T-cell (primary cell): ENCODE measurements around the gene PERM1. TPM values are rescaled to one million over a fixed set of nuclear protein-coding genes. Genes with fewer than 3 reads are reported as not detected.

Experiments
- ATAC-seq, 4 experiments: fragments of 200-7000 bp in 3 of 4; fragments of 150-1000 bp in 1 of 4; cut with Tn5 transposase; replicated peaks in 1 of 4; 1 replicate in 3 of 4; 2 replicates in 1 of 4; pipeline ENCODE4 v1.10.0; 2021; ENCODE audit warnings: moderate library complexity in 3 of 4, mild to moderate bottlenecking in 2 of 4, moderate number of reproducible peaks in 1 of 4
- CTCF ChIA-PET, 2 donors: fragments of 300-600 bp; sonication (Branson Sonifier 250); formaldehyde crosslinking; loops; one replicate each; lab custom pipeline; 2022; ENCODE audit warnings: antibody characterized with exemption in 2 of 2; lab: Charles Lee
- POLR2A ChIA-PET, 2 donors: fragments of 300-600 bp; sonication (Branson Sonifier 250); formaldehyde crosslinking; loops; one replicate each; lab custom pipeline; 2022; ENCODE audit warnings: antibody characterized with exemption in 2 of 2; lab: Charles Lee
- DNase-seq, 35 experiments: peaks; one replicate each; pipeline versions ENCODE4 v3.0.0 to v3.0.0-alpha.2; 2013 to 2023
- H3K27ac ChIP-seq: one replicate; pipeline ENCODE4 v1.5.1; 2013; ENCODE audit warnings: low read length
- H3K27me3 ChIP-seq, 2 experiments: replicated peaks in 1 of 2; 1 replicate in 1 of 2; 2 replicates in 1 of 2; pipeline versions ENCODE4 v1.6.1 to v1.7.0; 2013; ENCODE audit warnings: low read length in 1 of 2, mixed read lengths in 1 of 2; ENCODE audit not compliant: control insufficient read depth in 2 of 2, insufficient read depth in 2 of 2; ENCODE audit errors: extremely low read depth in 1 of 2
- H3K36me3 ChIP-seq, 2 donors: 1 replicate in 1 of 2; 2 replicates in 1 of 2; pipeline versions ENCODE4 v1.6.1 to v1.7.0; 2013; ENCODE audit warnings: low read length in 1 of 2; ENCODE audit not compliant: control insufficient read depth in 2 of 2, insufficient read depth in 1 of 2; ENCODE audit errors: extremely low read depth in 1 of 2
- H3K4me1 ChIP-seq, 2 experiments: 1 replicate in 1 of 2; 2 replicates in 1 of 2; pipeline versions ENCODE4 v1.6.1 to v1.7.0; 2013; ENCODE audit warnings: low read length in 2 of 2, mixed read lengths in 1 of 2; ENCODE audit not compliant: insufficient read depth in 2 of 2, control insufficient read depth in 1 of 2; ENCODE audit errors: extremely low read depth in 1 of 2
- H3K4me3 ChIP-seq, 2 donors: 1 replicate in 1 of 2; 2 replicates in 1 of 2; pipeline versions ENCODE4 v1.5.1 to v1.7.0; 2013; ENCODE audit warnings: mild to moderate bottlenecking in 2 of 2, low read length in 1 of 2, moderate library complexity in 1 of 2; ENCODE audit not compliant: control insufficient read depth in 1 of 2; ENCODE audit errors: extremely low read depth in 1 of 2
- H3K9me3 ChIP-seq: 2 replicates; pipeline ENCODE4 v1.7.0; 2013
- H3K27ac Mint-ChIP-seq, 2 donors: one replicate each; pipeline ENCODE4 v1.8.0; 2020 to 2021; ENCODE audit warnings: mild to moderate bottlenecking in 2 of 2, mixed read lengths in 2 of 2
- H3K27me3 Mint-ChIP-seq, 2 donors: one replicate each; pipeline ENCODE4 v1.8.0; 2021 to 2022; ENCODE audit warnings: mixed read lengths in 2 of 2
- H3K36me3 Mint-ChIP-seq: one replicate; pipeline ENCODE4 v1.8.0; 2021; ENCODE audit warnings: mixed read lengths
- H3K4me1 Mint-ChIP-seq, 3 donors: one replicate each; pipeline ENCODE4 v1.8.0; 2020 to 2022; ENCODE audit warnings: mixed read lengths in 3 of 3, mild to moderate bottlenecking in 1 of 3
- H3K4me3 Mint-ChIP-seq, 3 donors: one replicate each; pipeline ENCODE4 v1.8.0; 2020 to 2022; ENCODE audit warnings: mild to moderate bottlenecking in 3 of 3, mixed read lengths in 3 of 3, moderate library complexity in 3 of 3
- H3K9me3 Mint-ChIP-seq, 3 donors: one replicate each; pipeline ENCODE4 v1.8.0; 2020 to 2022; ENCODE audit warnings: mixed read lengths in 3 of 3
- WGBS: methylation state at CpG from one replicate; pipeline ENCODE4 v1.1.5; 2013; ENCODE audit warnings: missing lambda C conversion rate; ENCODE audit not compliant: insufficient coverage; 5-methylcytosine and 5-hydroxymethylcytosine counted together
- total RNA-seq, 35 experiments: library from RNA in 6 of 35; stranded (reverse) in 6 of 35; fragments of 120-200 nt in 1 of 35; gene quantifications; one replicate each; pipeline versions ENCODE4 v1.2.1 to v1.2.4 and lab custom pipeline; 2013 to 2026

The PERM1 gene
- total RNA-seq, 5 donors from 2014 or later (not counting 1 experiment from before 2014, with no cell fraction given) = not detected

DNA sequence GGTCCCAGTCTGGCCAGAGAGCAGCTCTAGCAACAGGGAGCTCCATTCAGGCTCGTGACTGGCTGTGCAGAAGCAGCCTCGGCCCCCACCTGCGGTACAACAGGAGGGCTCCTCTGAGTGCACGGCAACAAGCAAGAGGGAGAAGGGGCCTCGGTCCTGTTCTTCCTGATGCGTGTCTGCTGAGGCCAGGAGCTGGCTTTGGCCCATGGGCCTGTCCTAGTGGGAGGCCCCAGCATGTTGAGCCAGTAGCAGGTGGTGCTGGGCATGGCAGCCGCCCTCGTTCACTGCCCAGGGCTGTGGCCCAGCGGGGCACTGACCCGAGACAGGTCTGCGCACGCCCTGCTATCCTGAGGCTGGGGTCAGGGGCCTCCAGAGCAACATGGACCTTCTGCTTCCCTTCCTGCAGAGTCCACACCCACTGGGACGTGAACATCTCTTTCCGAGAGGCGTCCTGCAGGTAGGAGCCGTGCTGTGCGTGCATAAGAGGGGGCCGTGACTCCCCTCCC, 51.2 kb downstream of the PERM1 start:
- WGBS = 77% methylated on average over 18 of the region's 18 CpGs
- Mint-ChIP-seq H3K27ac (no peak overlapping the region), H3K9me3 (no peaks in the 10 kb centered on the region), H3K36me3 (no peaks in the 10 kb centered on the region), H3K27me3 (peaks cover 21 to 48% of the 10 kb centered on the region in 2 donors), H3K4me3 (no peak overlapping the region), H3K4me1 (peaks cover 5 to 10% (median 10%) of the 10 kb centered on the region in 3 donors)
- Histone ChIP-seq H3K36me3 (no peaks in the 10 kb centered on the region), H3K9me3 (no peaks in the 10 kb centered on the region), H3K27me3 (peaks cover 4 to 70% of the 10 kb centered on the region in 2 experiments), H3K4me3 (no peak overlapping the region), H3K4me1 (peaks cover 0 to 14% of the 10 kb centered on the region in 2 experiments), H3K27ac (no peak overlapping the region)
- ChIA-PET CTCF (no interaction called here), POLR2A (no interaction called here)
- no peak for DNase-seq
- ATAC-seq = no peak

DNA sequence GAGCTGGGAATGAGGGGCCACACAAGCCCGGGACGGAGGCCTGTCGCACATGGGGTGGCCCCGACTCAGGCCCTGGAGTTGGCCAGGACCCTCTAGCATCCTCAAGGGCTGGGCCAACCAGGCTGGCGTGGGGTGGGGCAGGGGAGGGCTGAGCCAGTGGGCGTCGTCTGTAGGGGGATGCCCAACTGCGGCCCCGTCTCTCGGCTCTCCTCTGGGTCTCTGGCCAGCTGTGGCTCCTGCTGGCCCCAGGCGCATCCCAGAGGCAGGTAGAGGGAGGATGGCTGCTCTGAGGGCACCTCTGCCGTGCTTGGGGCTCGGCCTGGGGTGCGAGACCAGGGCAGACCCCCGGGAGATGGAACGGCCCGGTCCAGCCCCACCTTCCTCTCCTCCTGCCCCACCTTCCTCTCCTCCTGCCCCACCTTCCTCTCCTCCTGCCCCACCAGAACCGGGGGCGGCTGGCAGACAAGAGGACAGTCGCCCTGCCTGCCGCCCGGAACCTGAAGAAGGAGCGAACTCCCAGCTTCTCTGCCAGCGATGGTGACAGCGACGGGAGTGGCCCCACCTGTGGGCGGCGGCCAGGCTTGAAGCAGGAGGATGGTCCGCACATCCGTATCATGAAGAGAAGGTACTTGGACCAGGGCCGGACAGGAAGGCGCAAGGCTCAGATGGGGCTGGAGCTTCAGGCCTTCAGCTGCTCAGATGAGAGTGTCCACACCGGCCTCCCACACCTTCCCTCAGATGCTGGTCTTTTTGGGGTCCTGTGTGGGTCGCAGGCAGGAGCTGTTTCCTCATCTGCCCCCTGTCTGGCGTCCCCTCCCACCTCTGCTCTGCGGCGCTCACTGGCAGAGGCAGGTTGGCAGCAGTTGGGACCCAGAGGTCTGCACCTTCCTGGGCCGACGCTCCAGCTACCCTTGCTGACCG, 51.9 kb downstream of the PERM1 start:
- ATAC-seq = no peak
- H3K9me3 Mint-ChIP-seq = no peaks in the 10 kb centered on the region

DNA sequence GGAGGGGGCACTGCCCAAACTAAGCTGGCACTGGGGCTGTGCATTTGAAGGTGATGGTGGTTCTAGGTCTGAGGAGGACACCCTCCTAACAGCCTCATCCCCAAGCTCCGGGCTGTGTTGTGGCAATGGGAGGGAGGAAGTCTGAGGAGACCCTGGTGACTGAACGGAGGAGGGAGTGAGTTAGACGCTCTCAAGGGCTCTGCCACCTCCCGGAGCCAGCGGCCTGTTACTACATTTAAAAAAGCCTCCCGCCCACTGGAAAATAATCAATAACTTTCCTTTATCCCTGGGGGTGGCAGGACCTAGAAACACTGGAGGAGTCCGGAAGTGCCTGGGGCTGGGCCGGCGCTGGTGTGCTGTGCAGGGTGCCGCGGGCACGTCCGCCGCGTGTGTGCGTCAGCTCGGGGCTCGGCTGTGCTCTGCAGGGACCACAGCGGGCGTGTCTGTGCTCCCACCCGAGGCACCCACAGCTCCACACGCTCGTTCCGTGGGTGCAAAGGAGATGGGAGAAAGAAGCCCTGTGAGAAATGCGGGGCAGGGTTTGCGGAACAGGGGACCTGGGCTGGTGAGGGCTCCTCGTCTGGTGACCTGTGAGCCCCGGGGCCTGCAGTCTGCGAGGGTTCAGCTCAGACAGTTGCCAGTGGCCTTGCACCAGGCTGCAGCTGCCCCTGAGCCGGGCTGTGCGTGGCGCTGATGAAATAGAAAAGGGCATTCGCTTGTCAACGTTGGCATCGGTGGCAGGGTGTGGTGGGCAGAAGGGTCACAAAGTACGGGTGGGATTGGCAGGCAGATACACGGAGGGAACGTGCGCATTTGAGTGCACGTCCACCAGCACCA, 52.9 kb downstream of the PERM1 start:
- no peaks in the 10 kb centered on the region for H3K9me3 Mint-ChIP-seq
- H3K4me1 Mint-ChIP-seq = peaks cover 5 to 8% (median 7%) of the 10 kb centered on the region in 3 donors
- Histone ChIP-seq H3K27me3 (peaks cover 4 to 70% of the 10 kb centered on the region in 2 experiments), H3K27ac (no peak overlapping the region), H3K36me3 (no peaks in the 10 kb centered on the region), H3K4me1 (peaks cover 0 to 14% of the 10 kb centered on the region in 2 experiments), H3K9me3 (no peaks in the 10 kb centered on the region), H3K4me3 (no peak overlapping the region)
- H3K27me3 Mint-ChIP-seq = peaks cover 12 to 40% of the 10 kb centered on the region in 2 donors
- no peak overlapping the region for H3K4me3 Mint-ChIP-seq
- H3K36me3 Mint-ChIP-seq = no peaks in the 10 kb centered on the region
- ATAC-seq (no peak), DNase-seq (no peak)
- CTCF ChIA-PET = interaction anchor here in 1 of 2 donors (0.5 kb wide), 1 partner anchor 25 kb away, joined by 3 read pairs; no protein-coding TSS in a partner anchor
- POLR2A ChIA-PET = no interaction called here
- WGBS = 87% methylated on average over 32 of the region's 40 CpGs
- H3K27ac Mint-ChIP-seq = no peak overlapping the region

More for the DNA sequence above, 51.9 kb downstream of the PERM1 start:
- Histone ChIP-seq H3K4me1 (peaks cover 0 to 12% of the 10 kb centered on the region in 2 experiments), H3K36me3 (no peaks in the 10 kb centered on the region), H3K27me3 (peaks cover 4 to 67% of the 10 kb centered on the region in 2 experiments), H3K9me3 (no peaks in the 10 kb centered on the region), H3K4me3 (no peak overlapping the region), H3K27ac (no peak overlapping the region)
- CTCF ChIA-PET = interaction anchor here in 1 of 2 donors (0.5 kb wide), 1 partner anchor 26 kb away, joined by 3 read pairs; no protein-coding TSS in a partner anchor
- H3K4me1 Mint-ChIP-seq = peaks cover 5 to 10% (median 9%) of the 10 kb centered on the region in 3 donors
- 83% methylated on average over 34 of the region's 40 CpGs for WGBS
- no peaks in the 10 kb centered on the region for H3K36me3 Mint-ChIP-seq
- POLR2A ChIA-PET = no interaction called here
- peaks cover 15 to 42% of the 10 kb centered on the region in 2 donors for H3K27me3 Mint-ChIP-seq
- H3K4me3 Mint-ChIP-seq = no peak overlapping the region
- no peak overlapping the region for H3K27ac Mint-ChIP-seq
- no peak for DNase-seq

DNA sequence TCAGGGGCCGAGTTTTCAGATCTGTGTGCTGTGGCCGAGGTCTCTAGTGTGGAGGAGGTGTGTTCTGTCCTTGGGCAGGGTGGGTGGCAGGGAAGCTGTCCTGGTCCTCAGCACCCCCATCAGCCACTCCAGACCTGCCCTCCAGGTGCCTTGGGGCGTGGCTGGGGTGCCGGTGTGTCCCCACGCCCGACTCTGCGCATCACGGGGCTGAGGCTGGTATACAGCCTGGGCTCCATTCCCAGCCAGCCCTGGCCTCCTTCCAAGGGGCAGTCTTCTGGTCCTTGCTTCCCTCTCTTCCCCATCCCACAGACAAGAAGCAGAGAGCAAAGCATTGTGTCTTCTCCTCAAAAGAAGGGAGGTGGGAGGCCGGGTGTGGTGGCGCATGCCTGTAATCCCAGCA, 54.1 kb downstream of the PERM1 start:
- no peaks in the 10 kb centered on the region for H3K36me3 ChIP-seq
- no peaks in the 10 kb centered on the region for H3K36me3 Mint-ChIP-seq
- ChIA-PET POLR2A (no interaction called here), CTCF (no interaction called here)
- H3K9me3 Mint-ChIP-seq = no peaks in the 10 kb centered on the region
- no peak overlapping the region for H3K27ac Mint-ChIP-seq
- H3K9me3 ChIP-seq = no peaks in the 10 kb centered on the region
- 78% methylated on average over 6 of the region's 10 CpGs for whole genome bisulfite sequencing
- peaks cover 6 to 67% of the 10 kb centered on the region in 2 experiments for H3K27me3 ChIP-seq
- no peak overlapping the region for H3K4me3 Mint-ChIP-seq
- no peak overlapping the region for H3K27ac ChIP-seq
- ATAC-seq (no peak), DNase-seq (no peak)
- H3K4me1 ChIP-seq = peaks cover 7 to 23% of the 10 kb centered on the region in 2 experiments
- H3K4me3 ChIP-seq = no peak overlapping the region
- H3K4me1 Mint-ChIP-seq = peaks cover 5 to 14% (median 13%) of the 10 kb centered on the region in 3 donors
- peaks cover 12 to 39% of the 10 kb centered on the region in 2 donors for H3K27me3 Mint-ChIP-seq

- CTCF ChIA-PET = no interaction called here
- no peak overlapping the region for H3K27ac ChIP-seq
- ATAC-seq (no peak), DNase-seq (no peak)
- H3K4me1 ChIP-seq = peaks cover 7 to 28% of the 10 kb centered on the region in 2 experiments
- peaks cover 6 to 67% of the 10 kb centered on the region in 2 experiments for H3K27me3 ChIP-seq
- Mint-ChIP-seq H3K36me3 (no peaks in the 10 kb centered on the region), H3K27ac (no peak overlapping the region), H3K4me3 (no peak overlapping the region), H3K27me3 (peaks cover 13 to 45% of the 10 kb centered on the region in 2 donors), H3K4me1 (peaks cover 5 to 17% (median 13%) of the 10 kb centered on the region in 3 donors), H3K9me3 (no peaks in the 10 kb centered on the region)
- no peak overlapping the region for H3K4me3 ChIP-seq
- no peaks in the 10 kb centered on the region for H3K36me3 ChIP-seq
- POLR2A ChIA-PET = no interaction called here
- H3K9me3 ChIP-seq = no peaks in the 10 kb centered on the region
- WGBS = 57% methylated on average over 5 of the region's 9 CpGs
These were observed 54.7 kb downstream of the PERM1 start for GRCh38 chr1:927234-927633.
